SK-N-SH (cell line): Measurements from ENCODE around the gene CCDC18. TPM values are rescaled to one million over a fixed set of nuclear protein-coding genes. Genes with fewer than 3 reads are reported as not detected.
"Not testable (repeated sequence)": the region's sequence is repeated elsewhere in the genome, so short reads cannot be mapped to it uniquely, and the experiment has no call there.

Source experiments
- CTCF ChIA-PET: fragments of 300-600, 350-600 bp; formaldehyde crosslinking; extraction: SDS; loops from one replicate; lab custom pipeline; 2021; lab: Yijun Ruan, JAX
- POLR2A ChIA-PET: fragments of 350-600 bp; sonication (Branson Sonifier 250); formaldehyde crosslinking; extraction: SDS; loops from one replicate; lab custom pipeline; 2020; ENCODE audit warnings: antibody characterized with exemption, inconsistent platforms; lab: Yijun Ruan, JAX
- DNase-seq: peaks from one replicate; pipeline ENCODE4 v3.0.0; 2012
- H2AFZ ChIP-seq: fragments of 200-600 bp; sonication (generic); 2 replicates; pipeline ENCODE4 v1.8.1; 2016; ENCODE audit warnings: antibody characterized with exemption, mild to moderate bottlenecking, low read depth
- H3F3A ChIP-seq: fragments of 200-600 bp; sonication (generic); replicated peaks from 2 replicates; pipeline ENCODE3; 2016; ENCODE audit warnings: antibody characterized with exemption, mild to moderate bottlenecking; ENCODE audit not compliant: insufficient read depth
- H3K27ac ChIP-seq, 2 experiments: fragments of 200-500 bp in 1 of 2; fragments of 200-600 bp in 1 of 2; sonication (Bioruptor generic) in 1 of 2; sonication (generic), shearing (Covaris generic) in 1 of 2; 2 replicates each; pipeline versions ENCODE4 v1.5.1 to v1.6.1; 2014 to 2016; ENCODE audit warnings: low read depth in 2 of 2, inconsistent platforms in 1 of 2, low read length in 1 of 2, mild to moderate bottlenecking in 1 of 2, mixed read lengths in 1 of 2
- H3K27me3 ChIP-seq: fragments of 200-600 bp; sonication (generic), shearing (Covaris generic); 2 replicates; pipeline ENCODE4 v1.6.1; 2016; ENCODE audit warnings: mixed run types; ENCODE audit not compliant: insufficient read depth
- H3K36me3 ChIP-seq, 2 experiments: fragments of 200-500 bp in 1 of 2; fragments of 200-600 bp in 1 of 2; sonication (Bioruptor generic) in 1 of 2; sonication (generic) in 1 of 2; replicated peaks in 1 of 2; 2 replicates each; pipeline versions ENCODE3 to v1.5.1; 2014 to 2016; ENCODE audit warnings: low read length in 1 of 2, mild to moderate bottlenecking in 1 of 2; ENCODE audit not compliant: insufficient read depth in 2 of 2, control insufficient read depth in 1 of 2
- H3K4me1 ChIP-seq, 2 experiments: fragments of 200-500 bp in 1 of 2; fragments of 200-600 bp in 1 of 2; sonication (Bioruptor generic) in 1 of 2; sonication (generic), shearing (Covaris generic) in 1 of 2; 2 replicates each; pipeline versions ENCODE4 v1.5.1 to v1.6.1; 2014 to 2016; ENCODE audit warnings: low read depth in 1 of 2, low read length in 1 of 2, mixed run types in 1 of 2; ENCODE audit not compliant: insufficient read depth in 2 of 2, control insufficient read depth in 1 of 2
- H3K4me2 ChIP-seq: fragments of 200-600 bp; sonication (generic), shearing (Covaris generic); 2 replicates; pipeline ENCODE4 v1.6.1; 2017; ENCODE audit warnings: mixed run types
- H3K4me3 ChIP-seq, 2 experiments: fragments of 200-500 bp in 1 of 2; fragments of 200-600 bp in 1 of 2; sonication (Bioruptor generic) in 1 of 2; sonication (generic), shearing (Covaris generic) in 1 of 2; 2 replicates each; pipeline versions ENCODE4 v1.5.1 to v1.8.1; 2014 to 2016; ENCODE audit warnings: low read depth in 2 of 2, inconsistent platforms in 1 of 2, low read length in 1 of 2, mild to moderate bottlenecking in 1 of 2, mixed read lengths in 1 of 2, moderate library complexity in 1 of 2
- H3K79me2 ChIP-seq: fragments of 200-600 bp; sonication (generic); 2 replicates; pipeline ENCODE4 v1.8.1; 2017; ENCODE audit warnings: mild to moderate bottlenecking; ENCODE audit not compliant: insufficient read depth
- H3K9ac ChIP-seq: fragments of 200-600 bp; sonication (generic); 2 replicates; pipeline ENCODE4 v1.6.1; 2017; ENCODE audit warnings: mixed run types
- H3K9me2 ChIP-seq: fragments of 200-600 bp; sonication (generic); 2 replicates; pipeline ENCODE4 v1.6.1; 2017; ENCODE audit warnings: mixed run types
- H3K9me3 ChIP-seq: fragments of 200-600 bp; sonication (generic); 2 replicates; pipeline ENCODE4 v1.6.1; 2017; ENCODE audit warnings: mixed run types, mild to moderate bottlenecking, moderate library complexity
- H4K20me1 ChIP-seq: fragments of 200-600 bp; sonication (generic); 2 replicates; pipeline ENCODE4 v1.6.1; 2017; ENCODE audit warnings: mild to moderate bottlenecking, mixed run types; ENCODE audit not compliant: insufficient read depth
- CHD2 ChIP-seq: fragments of 150-350 bp; IDR thresholded peaks from 2 replicates; pipeline ENCODE4 v1.6.1; 2018; ENCODE audit warnings: low read length; ENCODE audit not compliant: partially characterized antibody
- MAX ChIP-seq: IDR thresholded peaks from 2 replicates; pipeline ENCODE4 v1.4.0; 2012; ENCODE audit warnings: low read depth
- YY1 ChIP-seq: IDR thresholded peaks from 2 replicates; pipeline ENCODE4 v1.4.0; 2012; ENCODE audit warnings: low read depth, mild to moderate bottlenecking
- WGBS: methylation state at CpG from one replicate; pipeline ENCODE4 v1.1.6; 2017; ENCODE audit warnings: low lambda C conversion rate; 5-methylcytosine and 5-hydroxymethylcytosine counted together
- polyA plus RNA-seq, 3 experiments: library from polyadenylated mRNA; depleted of rRNA; stranded (reverse); fragments of >200 nt; gene quantifications; 2 replicates each; pipeline ENCODE4 v1.2.3, GENCODE V29; 2012

The CCDC18 gene
- polyA plus RNA-seq, 1 of the 3 experiments (the other 2 are of a cell fraction) = 4.0 TPM

DNA sequence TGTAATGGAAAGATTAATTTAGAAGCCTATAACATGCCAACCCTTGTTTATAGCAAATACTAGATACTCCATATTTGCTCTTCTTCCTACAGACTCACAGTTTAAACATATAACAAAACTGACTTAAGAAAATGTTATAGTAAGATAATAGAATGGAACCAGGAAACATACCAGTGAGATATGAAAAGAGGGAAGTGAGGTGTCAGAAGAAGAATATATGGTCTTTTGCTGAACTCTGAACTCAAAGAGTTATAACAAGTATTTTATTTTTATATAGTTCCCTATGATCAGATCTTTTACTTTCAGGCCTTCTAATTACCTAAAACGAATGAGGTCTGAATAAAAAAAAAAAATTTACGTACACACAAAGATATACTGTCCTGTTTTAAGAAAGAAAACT, 21.2 kb upstream of the CCDC18 start:
- peaks cover 33 to 42% of the 10 kb centered on the region in 2 experiments for H3K36me3 ChIP-seq
- no peak overlapping the region for H3K27ac ChIP-seq
- TF ChIP-seq YY1 = no peak
- H3K9ac ChIP-seq = no peak overlapping the region
- no peak overlapping the region for H2AFZ ChIP-seq
- H4K20me1 ChIP-seq = no peaks in the 10 kb centered on the region
- no peak overlapping the region for H3K4me3 ChIP-seq
- peaks cover 22% of the 10 kb centered on the region for H3F3A ChIP-seq
- no peaks in the 10 kb centered on the region for H3K4me1 ChIP-seq
- H3K9me2 ChIP-seq = no peaks in the 10 kb centered on the region
- H3K27me3 ChIP-seq = no peaks in the 10 kb centered on the region
- ChIA-PET POLR2A (no interaction called here), CTCF (interaction anchor here (1.4 kb wide), 1 partner anchor 79 kb away, joined by 3 read pairs; no protein-coding TSS in a partner anchor)
- no peaks in the 10 kb centered on the region for H3K9me3 ChIP-seq
- no peak for DNase-seq
- no peak overlapping the region for H3K4me2 ChIP-seq
- 89% methylated on average over 2 of the region's 2 CpGs for WGBS
- peaks cover 72% of the 10 kb centered on the region for H3K79me2 ChIP-seq

GRCh38 chr1:93163314-93163713, 17.2 kb upstream of the CCDC18 start:
- Histone ChIP-seq H3K79me2 (peaks cover 89% of the 10 kb centered on the region), H3F3A (peaks cover 12% of the 10 kb centered on the region), H3K9me3 (0 out of 2 replicates have a peak, but pooled peaks cover 11% of the 10 kb centered on the region), H3K36me3 (peaks cover 15 to 45% of the 10 kb centered on the region in 2 experiments)
- H2AFZ ChIP-seq, H3K4me3 ChIP-seq, H3K9ac ChIP-seq, H3K27me3 ChIP-seq, H3K27ac ChIP-seq, DNase-seq, POLR2A ChIA-PET, H3K4me2 ChIP-seq, H4K20me1 ChIP-seq, H3K9me2 ChIP-seq, H3K4me1 ChIP-seq: not testable (repeated sequence)
- CTCF ChIA-PET = interaction anchor here (2.3 kb wide), 1 partner anchor 10 kb away, joined by 4 read pairs; no protein-coding TSS in a partner anchor
- WGBS = 94% methylated on average over 8 of the region's 8 CpGs

- H3K9ac ChIP-seq = no peak overlapping the region
- CTCF ChIA-PET = interaction anchor here (0.6 to 2.3 kb wide), 5 partner anchors 9 to 29 kb away, joined by 3 to 4 read pairs (median 3); no protein-coding TSS in a partner anchor
- 0 out of 2 replicates have a peak, but pooled peaks cover 5% of the 10 kb centered on the region for H4K20me1 ChIP-seq
- no peaks in the 10 kb centered on the region for H3K4me1 ChIP-seq
- 96% methylated on average over 2 of the region's 2 CpGs for WGBS
- H3K4me3 ChIP-seq = no peak overlapping the region
- H2AFZ ChIP-seq = no peak overlapping the region
- no peak overlapping the region for H3K4me2 ChIP-seq
- POLR2A ChIA-PET = no interaction called here
- peaks cover 3% of the 10 kb centered on the region for H3F3A ChIP-seq
- DNase-seq = no peak
- TF ChIP-seq YY1 = no peak
- no peak for TF ChIP-seq CHD2
- TF ChIP-seq MAX = no peak
- H3K9me2 ChIP-seq = no peaks in the 10 kb centered on the region
- H3K27me3 ChIP-seq = no peaks in the 10 kb centered on the region
- peaks cover 96% of the 10 kb centered on the region for H3K79me2 ChIP-seq
- H3K27ac ChIP-seq = no peak overlapping the region
- peaks cover 3 to 31% of the 10 kb centered on the region in 2 experiments for H3K36me3 ChIP-seq
- 0 out of 2 replicates have a peak, but pooled peaks cover 11% of the 10 kb centered on the region for H3K9me3 ChIP-seq
Measured at GRCh38 chr1:93164816-93165215, 15.7 kb upstream of the CCDC18 start.

GRCh38 chr1:93165895-93166294, 14.6 kb upstream of the CCDC18 start:
- H3K4me3 ChIP-seq, H2AFZ ChIP-seq, H3K27ac ChIP-seq, H3F3A ChIP-seq, H3K4me1 ChIP-seq, DNase-seq, H3K9me2 ChIP-seq, CTCF ChIA-PET, POLR2A ChIA-PET, H3K9ac ChIP-seq, H3K4me2 ChIP-seq, H3K27me3 ChIP-seq: not testable (repeated sequence)
- peaks cover 11% of the 10 kb centered on the region; the same call in 1 of the 2 replicates for H4K20me1 ChIP-seq
- H3K36me3 ChIP-seq = peaks cover 3 to 29% of the 10 kb centered on the region in 2 experiments
- WGBS = 94% methylated on average over 1 of the region's 1 CpG
- peaks cover 100% of the 10 kb centered on the region for H3K79me2 ChIP-seq
- H3K9me3 ChIP-seq = 0 out of 2 replicates have a peak, but pooled peaks cover 11% of the 10 kb centered on the region
